HG02623 (cell line): ENCODE measurements around the gene GSTM2.

Experiments used
- ATAC-seq: cut with Tn5 transposase; IDR thresholded peaks from one replicate; pipeline ENCODE4 v1.9.1; 2021; ENCODE audit warnings: moderate library complexity; ENCODE audit not compliant: unreplicated experiment

The GSTM2 gene

DNA sequence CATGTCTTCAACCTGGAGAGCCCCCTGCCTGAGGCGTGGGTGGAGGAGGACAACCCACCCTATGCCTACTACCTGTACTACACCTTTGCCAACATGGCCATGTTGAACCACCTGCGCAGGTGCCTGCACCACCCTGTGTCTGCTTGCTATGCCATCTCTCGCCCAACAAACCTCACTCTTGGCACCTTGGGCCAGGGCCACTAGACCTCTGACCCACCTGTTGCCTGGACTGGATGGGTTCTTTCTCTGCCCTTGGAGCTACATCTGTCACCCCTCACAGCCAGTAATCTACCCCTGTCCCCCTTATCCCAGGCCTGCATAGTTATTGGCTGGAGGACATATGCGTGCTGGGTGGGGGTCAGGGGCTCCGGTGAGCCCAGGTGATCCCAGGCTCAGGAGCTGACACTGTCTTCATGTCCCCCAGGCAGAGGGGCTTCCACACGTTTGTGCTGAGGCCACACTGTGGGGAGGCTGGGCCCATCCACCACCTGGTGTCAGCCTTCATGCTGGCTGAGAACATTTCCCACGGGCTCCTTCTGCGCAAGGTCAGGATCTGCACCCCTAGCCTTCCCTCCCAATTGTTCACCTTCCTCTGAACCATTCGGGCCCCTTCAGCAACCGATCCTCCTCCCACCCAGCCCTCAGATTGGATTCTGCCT, 38.4 kb upstream of the GSTM2 start:
- ATAC-seq = no peak

DNA sequence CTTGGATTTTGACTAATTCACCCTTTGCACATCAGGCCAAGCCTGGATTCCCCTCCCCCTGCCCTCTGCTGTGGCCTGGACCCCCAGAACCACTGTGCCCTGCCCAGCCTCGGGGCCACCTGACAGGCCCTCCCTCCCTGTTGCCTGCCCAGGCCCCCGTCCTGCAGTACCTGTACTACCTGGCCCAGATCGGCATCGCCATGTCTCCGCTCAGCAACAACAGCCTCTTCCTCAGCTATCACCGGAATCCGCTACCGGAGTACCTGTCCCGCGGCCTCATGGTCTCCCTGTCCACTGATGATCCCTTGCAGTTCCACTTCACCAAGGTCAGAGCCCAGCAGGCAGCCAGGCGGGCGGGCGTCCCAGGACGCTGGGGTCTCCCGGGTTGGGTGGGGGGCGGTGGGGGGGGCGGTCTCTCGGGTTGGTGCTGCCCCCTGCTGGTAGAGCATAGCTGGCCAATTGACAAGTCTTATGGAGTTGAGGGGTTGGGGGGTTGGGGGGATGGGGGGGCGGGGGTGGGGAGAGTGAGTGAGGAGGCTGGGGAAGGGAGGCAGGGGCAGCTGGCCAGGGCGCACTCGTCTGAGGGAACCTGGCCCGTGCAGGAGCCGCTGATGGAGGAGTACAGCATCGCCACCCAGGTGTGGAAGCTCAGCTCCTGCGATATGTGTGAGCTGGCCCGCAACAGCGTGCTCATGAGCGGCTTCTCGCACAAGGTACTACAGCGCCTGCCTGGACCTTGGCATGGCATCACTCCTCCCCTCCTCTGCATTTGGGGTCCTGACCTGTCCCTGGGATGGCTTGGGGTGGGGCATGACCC, 37.6 kb upstream of the GSTM2 start:
- ATAC-seq = no peak

DNA sequence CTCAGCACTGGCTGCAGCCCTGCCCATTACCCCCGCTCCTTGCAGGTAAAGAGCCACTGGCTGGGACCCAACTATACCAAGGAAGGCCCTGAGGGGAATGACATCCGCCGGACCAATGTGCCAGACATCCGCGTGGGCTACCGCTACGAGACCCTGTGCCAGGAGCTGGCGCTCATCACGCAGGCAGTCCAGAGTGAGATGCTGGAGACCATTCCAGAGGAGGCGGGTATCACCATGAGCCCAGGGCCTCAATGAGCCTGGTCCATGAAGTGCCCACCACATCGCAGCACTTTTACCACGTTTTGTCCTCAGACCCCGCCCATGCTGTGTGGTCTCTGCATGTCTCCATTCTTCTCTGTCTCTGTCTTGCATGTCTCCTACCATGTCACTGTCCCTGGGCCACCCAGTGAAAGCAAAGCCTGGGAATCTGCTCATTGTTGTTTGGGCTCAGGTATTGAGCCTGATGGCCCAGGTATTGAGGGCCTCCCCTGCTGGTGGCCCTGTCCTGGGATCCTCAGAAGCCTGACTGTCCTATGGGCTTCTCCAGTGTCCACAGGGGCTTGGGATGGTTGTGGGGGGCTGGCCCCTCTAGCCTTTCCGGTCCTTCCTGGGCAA, 36.9 kb upstream of the GSTM2 start:
- ATAC-seq = no peak

GRCh38 chr1:109631513-109632505, 36.0 kb upstream of the GSTM2 start:
- ATAC-seq = no peak

GRCh38 chr1:109632671-109633346, 35.0 kb upstream of the GSTM2 start:
- no peak for ATAC-seq

DNA sequence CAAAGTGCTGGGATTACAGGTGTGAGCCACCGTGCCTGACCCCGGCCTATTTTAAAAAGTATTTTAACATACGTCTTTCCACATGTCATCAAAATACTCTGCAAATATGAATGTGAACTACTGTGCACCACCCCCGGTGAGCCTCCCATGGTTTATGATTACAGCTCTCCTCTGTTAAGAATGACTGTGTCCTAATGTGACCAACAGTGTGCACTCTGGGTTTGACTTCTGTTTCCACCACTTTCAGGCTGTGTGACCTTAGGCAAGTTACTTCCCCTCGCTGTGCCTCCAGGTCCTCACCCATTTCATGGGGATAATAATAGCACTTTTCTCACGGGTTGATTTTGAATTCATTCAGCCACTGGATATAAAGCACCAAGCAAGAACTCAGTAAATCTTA, 33.6 kb upstream of the GSTM2 start:
- ATAC-seq = no peak

DNA sequence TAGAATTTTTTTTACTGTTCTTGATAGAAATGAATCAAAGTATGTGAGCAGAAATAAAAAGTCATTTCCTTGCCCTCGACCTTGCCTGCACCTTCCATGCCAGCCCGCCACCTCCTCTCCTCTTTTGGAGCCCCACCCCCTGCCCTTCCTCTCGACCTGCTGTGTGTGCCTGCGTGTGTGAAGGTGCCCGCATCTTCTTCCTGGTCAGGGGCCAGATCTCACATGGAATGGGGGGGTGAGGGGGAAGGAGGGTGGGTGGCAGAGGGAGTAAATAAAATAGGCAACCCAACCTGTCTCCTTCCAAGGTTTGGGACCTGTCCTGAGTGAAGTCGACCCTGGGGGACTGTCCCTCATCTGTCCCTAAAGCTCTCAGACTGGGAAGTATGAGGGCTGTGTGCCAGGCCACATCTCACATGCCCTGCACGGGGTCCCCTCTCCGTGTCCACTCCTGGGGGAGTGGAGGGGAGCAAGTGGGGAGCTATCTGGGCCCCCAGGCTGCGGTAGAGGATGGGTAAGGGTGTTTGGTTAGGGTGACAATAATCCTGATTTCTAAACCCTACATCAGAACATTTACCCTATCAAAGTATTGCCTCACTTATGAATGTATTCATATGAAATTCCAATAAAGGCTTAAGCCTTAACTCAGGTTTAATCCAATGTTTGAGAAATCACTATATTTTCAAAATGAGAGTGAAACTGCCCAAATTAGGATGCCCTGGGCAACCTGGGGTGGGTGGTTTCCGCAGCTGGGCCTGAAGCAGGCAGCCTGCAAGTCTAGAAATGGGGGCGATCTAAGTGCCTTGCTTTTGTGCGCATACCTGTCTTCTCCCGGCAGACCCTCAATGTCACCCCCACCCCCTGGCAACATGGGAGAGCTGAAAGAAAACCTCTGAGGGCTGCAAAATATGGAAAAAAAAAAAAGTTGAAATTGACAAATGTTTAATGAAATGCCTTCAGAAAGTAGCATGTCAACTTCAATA, 32.8 kb upstream of the GSTM2 start:
- ATAC-seq = no peak

- no peak for ATAC-seq
Observed at GRCh38 chr1:109635862-109636200, 32.0 kb upstream of the GSTM2 start.

- no peak for ATAC-seq
Observed at GRCh38 chr1:109636201-109636952, 31.5 kb upstream of the GSTM2 start.

DNA sequence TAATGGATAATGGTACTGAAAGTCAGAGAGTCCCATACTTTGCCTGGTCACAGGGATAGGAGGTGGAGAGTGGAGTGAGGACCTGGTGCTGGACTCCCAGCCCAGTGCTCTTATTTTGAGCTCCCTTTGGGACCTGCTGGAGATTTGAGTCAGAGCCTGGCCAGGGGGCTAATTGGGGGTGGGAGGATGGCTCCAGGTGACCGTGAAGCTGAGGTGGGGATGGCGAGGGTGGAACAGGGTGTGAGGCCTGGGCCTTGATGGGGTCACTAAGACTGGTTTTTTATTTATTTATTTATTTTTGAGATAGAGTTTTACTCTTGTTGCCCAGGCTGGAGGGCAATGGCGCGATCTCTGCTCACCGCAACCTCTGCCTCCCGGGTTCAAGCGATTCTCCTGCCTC, 30.4 kb upstream of the GSTM2 start:
- ATAC-seq = no peak

GRCh38 chr1:109639063-109639840, 28.6 kb upstream of the GSTM2 start:
- ATAC-seq = no peak

GRCh38 chr1:109639841-109640184, 28.0 kb upstream of the GSTM2 start:
- no peak for ATAC-seq

GRCh38 chr1:109640285-109640865, 27.5 kb upstream of the GSTM2 start:
- peak; percentile 76 for ATAC-seq

GRCh38 chr1:109641078-109641740, 26.6 kb upstream of the GSTM2 start:
- ATAC-seq = no peak

GRCh38 chr1:109641861-109642260, 26.0 kb upstream of the GSTM2 start:
- ATAC-seq = no peak

DNA sequence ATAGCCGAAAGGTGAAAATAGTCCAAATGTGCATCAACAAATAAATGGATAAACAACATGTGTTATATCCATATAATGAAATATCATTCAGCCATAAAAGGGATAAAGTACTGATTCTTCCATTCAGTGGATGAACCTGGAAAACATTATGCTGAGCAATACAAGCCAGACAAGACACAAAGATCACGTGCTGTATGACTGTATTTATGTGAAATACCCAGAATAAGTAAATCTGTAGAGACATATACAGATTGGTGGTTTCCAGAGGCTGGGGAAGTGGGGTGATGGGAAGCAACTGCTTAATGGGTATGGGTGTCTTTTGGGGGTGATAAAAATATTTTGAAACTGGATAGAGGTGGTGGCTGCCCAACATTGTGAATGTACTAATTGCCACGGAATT, 25.2 kb upstream of the GSTM2 start:
- ATAC-seq = no peak
